NCI-H510A treated with DMSO at 0.1 percent for 48 hours (cell line): ENCODE data around the gene LDLR.

ENCODE experiments used
- DNase-seq: peaks from one replicate; lab custom pipeline; 2025; lab: John Stamatoyannopoulos, UW

LDLR gene

GRCh38 chr19:11089254-11090013 is at the start of gene LDLR:
LDLR (plus strand) TSS chr19:11089463; CDS start chr19:11089549, 86 bp downstream.
- peak; percentile 91 for DNase-seq

- DNase-seq: no peak
These were observed 48.1 kb upstream of the LDLR start for GRCh38 chr19:11041194-11041593.

- no peak for DNase-seq
These were observed 47.2 kb upstream of the LDLR start for GRCh38 chr19:11041966-11042627.

GRCh38 chr19:11044431-11044830 is 44.8 kb upstream of the LDLR start:
- no peak for DNase-seq

- no peak for DNase-seq
These were observed 43.7 kb upstream of the LDLR start for GRCh38 chr19:11045536-11045935.

GRCh38 chr19:11046605-11047354 is 42.5 kb upstream of the LDLR start:
- no peak for DNase-seq

- DNase-seq: no peak
These were observed 41.4 kb upstream of the LDLR start for GRCh38 chr19:11047866-11048265.

GRCh38 chr19:11050323-11051114 is 38.7 kb upstream of the LDLR start:
- DNase-seq: no peak

- no peak for DNase-seq
These were observed 35.5 kb upstream of the LDLR start for GRCh38 chr19:11053817-11054195.

- DNase-seq: no peak
These were observed 35.1 kb upstream of the LDLR start for GRCh38 chr19:11054200-11054599.

- DNase-seq: no peak
These were observed 34.6 kb upstream of the LDLR start for GRCh38 chr19:11054628-11055027.

GRCh38 chr19:11058246-11059030 is 30.8 kb upstream of the LDLR start:
- DNase-seq: no peak

- DNase-seq: no peak
These were observed 29.5 kb upstream of the LDLR start for GRCh38 chr19:11059511-11060358.

GRCh38 chr19:11061952-11062351 is 27.3 kb upstream of the LDLR start:
- DNase-seq: no peak

- no peak for DNase-seq
These were observed 25.8 kb upstream of the LDLR start for GRCh38 chr19:11063434-11063833.

GRCh38 chr19:11064831-11065303 is 24.4 kb upstream of the LDLR start:
- DNase-seq: no peak

- no peak for DNase-seq
These were observed 22.9 kb upstream of the LDLR start for GRCh38 chr19:11066326-11066725.

GRCh38 chr19:11067356-11068113 is 21.7 kb upstream of the LDLR start:
- peak; percentile 11 for DNase-seq

GRCh38 chr19:11069561-11069960 is 19.7 kb upstream of the LDLR start:
- no peak for DNase-seq
